Measurements from ENCODE around the gene RIPOR2. TPM values are rescaled to one million over a fixed set of nuclear protein-coding genes. Genes with fewer than 3 reads are reported as not detected.

The RIPOR2 gene
- total RNA-seq, 1 donor from 2014 or later: 38.0 TPM

- ATAC-seq: no peak
- H3K36me3 ChIP-seq: peaks cover 29% of the 10 kb centered on the region
- no peak overlapping the region for H3K27ac ChIP-seq
- peaks cover 17% of the 10 kb centered on the region for H3K4me1 ChIP-seq
- H3K4me3 ChIP-seq: no peak overlapping the region
- TF ChIP-seq, protein P1, sequence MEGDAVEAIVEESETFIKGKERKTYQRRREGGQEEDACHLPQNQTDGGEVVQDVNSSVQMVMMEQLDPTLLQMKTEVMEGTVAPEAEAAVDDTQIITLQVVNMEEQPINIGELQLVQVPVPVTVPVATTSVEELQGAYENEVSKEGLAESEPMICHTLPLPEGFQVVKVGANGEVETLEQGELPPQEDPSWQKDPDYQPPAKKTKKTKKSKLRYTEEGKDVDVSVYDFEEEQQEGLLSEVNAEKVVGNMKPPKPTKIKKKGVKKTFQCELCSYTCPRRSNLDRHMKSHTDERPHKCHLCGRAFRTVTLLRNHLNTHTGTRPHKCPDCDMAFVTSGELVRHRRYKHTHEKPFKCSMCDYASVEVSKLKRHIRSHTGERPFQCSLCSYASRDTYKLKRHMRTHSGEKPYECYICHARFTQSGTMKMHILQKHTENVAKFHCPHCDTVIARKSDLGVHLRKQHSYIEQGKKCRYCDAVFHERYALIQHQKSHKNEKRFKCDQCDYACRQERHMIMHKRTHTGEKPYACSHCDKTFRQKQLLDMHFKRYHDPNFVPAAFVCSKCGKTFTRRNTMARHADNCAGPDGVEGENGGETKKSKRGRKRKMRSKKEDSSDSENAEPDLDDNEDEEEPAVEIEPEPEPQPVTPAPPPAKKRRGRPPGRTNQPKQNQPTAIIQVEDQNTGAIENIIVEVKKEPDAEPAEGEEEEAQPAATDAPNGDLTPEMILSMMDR (IDR thresholded peaks at IDR 0.05): no peak
- H3K9me3 ChIP-seq: no peaks in the 10 kb centered on the region
- intact Hi-C loops (cut with DNase I): no loop called here
- H3K27me3 ChIP-seq (ENCODE audit: low read depth): no peaks in the 10 kb centered on the region
- DNase-seq: no peak
These were observed 156.2 kb downstream of the RIPOR2 start for GRCh38 chr6:24779416-24780016.

- Histone ChIP-seq H3K27me3 (ENCODE audit: low read depth) (no peaks in the 10 kb centered on the region), H3K36me3 (peaks cover 23% of the 10 kb centered on the region), H3K4me1 (peaks cover 17% of the 10 kb centered on the region), H3K4me3 (no peak overlapping the region), H3K9me3 (no peaks in the 10 kb centered on the region), H3K27ac (no peak overlapping the region)
- intact Hi-C loops (cut with DNase I): no loop called here
- DNase-seq (no peak), ATAC-seq (no peak)
- TF ChIP-seq, protein P1 (IDR thresholded peaks at IDR 0.05): no peak
These were observed 156.9 kb downstream of the RIPOR2 start for GRCh38 chr6:24778878-24779277.

DNA sequence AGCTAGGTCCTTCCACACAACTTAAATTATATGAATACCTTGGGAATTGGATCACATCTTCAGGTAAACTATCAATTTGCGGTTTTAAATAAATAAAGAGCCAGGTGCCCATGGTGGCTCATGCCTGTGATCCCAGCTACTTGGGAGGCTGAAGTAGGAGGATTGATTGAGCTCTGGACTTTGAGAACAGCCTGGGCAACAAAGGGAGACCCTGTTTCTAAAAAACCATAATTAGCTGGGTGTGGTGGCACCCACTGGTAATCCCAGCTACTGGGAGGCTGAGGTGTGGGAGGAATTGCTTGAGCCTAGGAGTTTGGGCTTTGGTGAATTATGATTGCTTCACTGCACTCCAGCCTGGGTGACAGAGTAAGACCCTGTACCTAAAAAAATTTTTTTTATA lies 157.6 kb downstream of the RIPOR2 start:
- no peak overlapping the region for H3K27ac ChIP-seq
- H3K4me3 ChIP-seq: no peak overlapping the region
- intact Hi-C loops (cut with DNase I): no loop called here

GRCh38 chr6:24777227-24777626 lies 158.5 kb downstream of the RIPOR2 start:
- H3K9me3 ChIP-seq: no peaks in the 10 kb centered on the region
- H3K27me3 ChIP-seq (ENCODE audit: low read depth): no peaks in the 10 kb centered on the region
- no peak overlapping the region for H3K4me3 ChIP-seq
- no peak overlapping the region for H3K27ac ChIP-seq
- peaks cover 20% of the 10 kb centered on the region for H3K36me3 ChIP-seq
- DNase-seq: no peak
- intact Hi-C loops (cut with DNase I): no loop called here
- TF ChIP-seq, protein P1 (IDR thresholded peaks at IDR 0.05): no peak
- H3K4me1 ChIP-seq: peaks cover 17% of the 10 kb centered on the region
- ATAC-seq: no peak

More for the DNA sequence above, 157.6 kb downstream of the RIPOR2 start:
- no peak for ATAC-seq
- Histone ChIP-seq H3K36me3 (peaks cover 22% of the 10 kb centered on the region), H3K27me3 (ENCODE audit: low read depth) (no peaks in the 10 kb centered on the region), H3K4me1 (peaks cover 17% of the 10 kb centered on the region), H3K9me3 (no peaks in the 10 kb centered on the region)
- TF ChIP-seq, protein P1 (IDR thresholded peaks at IDR 0.05): no peak
- DNase-seq: no peak

GRCh38 chr6:24775520-24776058 lies 160.2 kb downstream of the RIPOR2 start:
- TF ChIP-seq, protein P1 (IDR thresholded peaks at IDR 0.05): no peak
- intact Hi-C loops (cut with DNase I): no loop called here
- no peak for DNase-seq
- Histone ChIP-seq H3K9me3 (no peaks in the 10 kb centered on the region), H3K4me3 (peak overlapping the region; percentile 96), H3K36me3 (peaks cover 3% of the 10 kb centered on the region), H3K27ac (peak overlapping the region; percentile 90), H3K27me3 (ENCODE audit: low read depth) (no peaks in the 10 kb centered on the region), H3K4me1 (peaks cover 17% of the 10 kb centered on the region)
- ATAC-seq: peak in 1 of 2 donors; percentile 25

All from lower lobe of right lung (tissue), 2 donors.